ENCODE results near the gene DSCAM.
A peak's percentile ranks its signal among the peaks of the same experiment; 100 is the strongest.

DSCAM gene

GRCh38 chr21:40547906-40548513, 298.9 kb downstream of the DSCAM start:
- DNase-seq (ENCODE audit: low read depth in 2 of 2): no peak

DNA sequence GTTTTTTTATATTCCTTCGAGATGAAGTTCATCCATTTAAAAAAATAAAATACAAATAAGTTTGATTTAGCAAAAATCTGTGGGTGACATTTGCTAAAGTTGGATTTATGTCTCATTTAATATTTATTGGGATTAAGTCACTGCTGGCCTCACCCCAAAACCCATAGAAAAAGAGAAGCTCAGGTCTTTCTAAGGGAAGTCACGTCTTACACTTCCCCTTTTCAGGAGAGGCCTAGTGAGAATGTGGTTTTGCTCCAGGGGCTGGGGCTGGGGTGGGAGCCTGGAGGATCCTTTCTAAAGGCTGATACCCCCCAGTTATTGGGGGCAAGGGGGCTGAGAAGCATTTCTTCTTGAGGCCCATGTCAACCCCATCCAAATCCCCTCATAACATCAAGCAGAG, 300.3 kb downstream of the DSCAM start:
- no peak for DNase-seq (ENCODE audit: low read depth in 2 of 2)

GRCh38 chr21:40540216-40540615, 306.7 kb downstream of the DSCAM start:
- DNase-seq (ENCODE audit: low read depth in 2 of 2): no peak

DNA sequence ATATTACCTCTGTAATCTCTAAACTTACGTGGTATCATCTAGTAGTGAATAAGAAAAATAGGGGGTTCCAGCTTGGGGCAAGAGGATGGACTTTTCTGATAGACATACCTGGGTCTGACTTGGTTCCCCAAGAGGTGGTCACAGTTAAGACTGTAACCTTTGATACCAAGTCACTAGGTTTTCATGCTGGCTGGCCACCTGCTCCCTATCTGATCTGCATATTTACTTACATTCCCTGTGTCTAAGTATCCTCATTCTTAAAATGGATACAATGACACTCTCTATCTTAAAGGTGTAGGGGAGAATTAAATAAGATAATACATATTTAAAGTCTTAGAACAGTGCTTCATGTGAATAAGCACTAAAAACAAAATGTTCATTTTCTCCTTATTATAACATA, 312.1 kb downstream of the DSCAM start:
- no peak for DNase-seq (ENCODE audit: low read depth in 2 of 2)

GRCh38 chr21:40531431-40532110, 315.4 kb downstream of the DSCAM start:
- DNase-seq (ENCODE audit: low read depth in 2 of 2): no peak

- no peak for DNase-seq (ENCODE audit: low read depth in 2 of 2)
Observed at GRCh38 chr21:40531016-40531415, 315.9 kb downstream of the DSCAM start.

GRCh38 chr21:40517646-40518045, 329.3 kb downstream of the DSCAM start:
- no peak for DNase-seq (ENCODE audit: low read depth in 2 of 2)

GRCh38 chr21:40516335-40516734, 330.6 kb downstream of the DSCAM start:
- no peak for DNase-seq (ENCODE audit: low read depth in 2 of 2)

DNA sequence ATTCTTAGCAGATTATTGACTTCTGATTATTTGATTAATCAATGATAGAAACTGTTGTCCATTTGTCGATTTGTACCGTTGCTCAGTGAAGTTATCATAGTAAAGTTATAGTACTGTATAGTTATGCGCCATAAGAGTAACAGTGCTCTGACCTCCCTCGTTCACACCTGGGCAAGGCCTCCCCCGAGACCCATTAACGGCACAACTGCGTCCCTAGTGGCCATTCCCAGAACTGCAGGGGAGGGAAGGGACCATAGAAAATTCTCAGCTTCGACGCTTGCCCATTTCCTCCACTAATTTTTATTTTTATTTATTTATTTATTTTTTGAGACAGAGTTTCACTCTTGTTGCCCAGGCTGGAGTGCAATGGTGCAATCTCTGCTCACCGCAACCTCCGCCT, 334.4 kb downstream of the DSCAM start:
- peak in 1 of 2 experiments; percentile 11 for DNase-seq (ENCODE audit: low read depth in 2 of 2)

DNA sequence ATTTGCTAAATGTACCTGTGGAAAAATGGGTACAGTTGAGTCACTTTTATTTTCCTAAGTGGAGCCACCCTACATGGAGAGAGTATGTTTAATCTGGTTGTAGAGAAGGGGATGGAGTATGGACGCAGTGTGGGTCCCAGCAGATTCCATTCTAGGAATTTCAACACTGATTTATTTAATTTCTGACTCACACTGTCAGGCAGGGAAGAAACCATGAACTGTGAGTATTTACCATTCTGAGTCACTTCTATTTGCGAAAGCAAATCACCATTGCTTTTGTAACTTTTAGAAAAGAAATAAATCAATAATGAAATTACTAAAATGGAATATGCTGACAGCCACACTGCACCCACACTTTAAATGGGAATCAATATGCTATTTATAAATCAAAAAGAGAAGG, 339.0 kb downstream of the DSCAM start:
- no peak for DNase-seq (ENCODE audit: low read depth in 2 of 2)

GRCh38 chr21:40505681-40506080, 341.3 kb downstream of the DSCAM start:
- DNase-seq (ENCODE audit: low read depth in 2 of 2): no peak

GRCh38 chr21:40505244-40505643, 341.7 kb downstream of the DSCAM start:
- DNase-seq (ENCODE audit: low read depth in 2 of 2): no peak

DNA sequence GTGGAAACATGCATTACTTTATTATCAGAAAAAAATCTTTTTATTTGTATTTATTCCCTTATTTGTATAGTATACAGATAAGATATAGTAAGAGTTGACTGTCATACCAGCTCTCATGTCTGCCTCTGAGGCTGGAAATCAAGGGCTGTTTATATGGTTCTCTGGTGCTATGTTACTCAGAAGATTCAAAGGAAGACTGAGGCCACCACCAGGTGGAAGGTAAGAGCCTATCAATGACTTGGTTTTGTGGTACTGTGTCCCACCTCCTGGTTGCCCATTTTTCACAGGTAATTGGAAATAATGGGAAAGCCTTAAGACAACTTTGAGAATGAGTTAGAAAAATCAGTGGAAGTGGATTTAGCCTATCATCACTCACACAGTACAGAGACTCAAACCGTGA, 342.1 kb downstream of the DSCAM start:
- DNase-seq (ENCODE audit: low read depth in 2 of 2): no peak

- DNase-seq (ENCODE audit: low read depth in 2 of 2): no peak
Observed at GRCh38 chr21:40496116-40496515, 350.8 kb downstream of the DSCAM start.

- no peak for DNase-seq (ENCODE audit: low read depth in 2 of 2)
Observed at GRCh38 chr21:40490408-40490807, 356.6 kb downstream of the DSCAM start.

GRCh38 chr21:40489001-40489400, 358.0 kb downstream of the DSCAM start:
- no peak for DNase-seq (ENCODE audit: low read depth in 2 of 2)

DNA sequence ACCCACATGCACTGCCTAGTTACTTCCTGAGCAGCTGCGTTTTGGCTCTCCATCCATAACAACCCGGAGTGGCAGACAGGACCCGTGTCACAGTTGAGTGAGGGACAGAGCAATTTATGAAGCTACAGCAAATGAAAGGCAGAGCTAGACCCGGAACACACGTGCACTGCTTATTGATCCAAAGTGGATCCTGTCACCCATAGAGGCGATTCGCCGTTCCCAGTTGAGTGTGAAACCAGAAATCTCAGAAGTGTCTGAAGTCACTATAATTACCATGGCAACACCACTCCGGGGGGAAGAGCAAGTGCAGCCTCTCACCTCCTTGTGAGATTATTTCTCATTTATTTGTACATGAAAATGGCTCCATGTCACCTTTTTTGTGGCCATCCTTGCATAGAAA, 365.2 kb downstream of the DSCAM start:
- DNase-seq (ENCODE audit: low read depth in 2 of 2): no peak

GRCh38 chr21:40474513-40474912, 372.4 kb downstream of the DSCAM start:
- DNase-seq (ENCODE audit: low read depth in 2 of 2): no peak

GRCh38 chr21:40472013-40472412, 374.9 kb downstream of the DSCAM start:
- DNase-seq (ENCODE audit: low read depth in 2 of 2): no peak

GRCh38 chr21:40471103-40471502, 375.9 kb downstream of the DSCAM start:
- no peak for DNase-seq (ENCODE audit: low read depth in 2 of 2)

GRCh38 chr21:40466893-40467483, 380.0 kb downstream of the DSCAM start:
- DNase-seq (ENCODE audit: low read depth in 2 of 2): no peak

GRCh38 chr21:40465382-40465781, 381.6 kb downstream of the DSCAM start:
- DNase-seq (ENCODE audit: low read depth in 2 of 2): no peak

DNA sequence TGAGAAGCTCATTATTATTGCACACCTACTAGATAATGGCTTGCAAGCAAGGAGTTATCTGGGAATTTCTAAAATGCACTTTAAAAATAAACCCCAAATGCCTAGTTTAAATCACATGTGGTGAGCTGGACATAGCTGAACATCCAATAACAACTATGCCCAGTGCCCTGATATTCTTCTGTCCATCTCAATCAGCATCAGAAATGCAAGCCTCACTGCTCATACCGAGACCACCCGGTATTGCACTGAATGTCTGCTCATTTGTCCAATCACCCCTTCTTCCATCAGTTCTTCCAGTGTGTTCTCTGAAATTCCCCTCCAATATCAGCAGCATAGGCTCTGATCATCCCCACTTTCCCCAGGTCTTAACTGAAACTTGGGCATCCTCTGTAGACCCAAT, 383.8 kb downstream of the DSCAM start:
- no peak for DNase-seq (ENCODE audit: low read depth in 2 of 2)
